Measurements from ENCODE around the gene GABRA5.

GABRA5 gene

DNA sequence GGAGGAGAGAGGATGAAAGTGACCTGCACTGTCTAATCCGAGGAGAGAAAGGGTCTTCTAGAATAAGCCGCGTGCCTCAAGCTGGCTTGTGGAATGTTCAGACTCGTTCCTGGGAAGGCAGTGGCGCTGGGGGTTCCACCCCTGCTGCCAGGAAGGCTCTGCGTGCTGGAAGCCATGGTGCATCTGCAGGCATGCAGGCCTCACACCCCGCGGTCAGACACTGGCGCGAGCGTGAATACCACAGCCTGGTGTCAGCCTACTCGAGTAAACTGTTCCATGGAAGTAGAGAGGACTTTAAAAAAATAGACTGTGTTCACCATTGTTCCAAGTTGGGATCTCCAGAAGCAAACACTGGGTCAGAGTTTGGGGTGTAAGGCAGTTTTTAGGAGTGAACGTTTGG is 78.2 kb downstream of the GABRA5 start:
- in situ Hi-C loops (cut with HindIII; ENCODE audit: low sequenced_read_pairs) = no loop called here
- DNase-seq (ENCODE audit: low read depth, low spot score) = no peak
- TF ChIP-seq, protein P1, sequence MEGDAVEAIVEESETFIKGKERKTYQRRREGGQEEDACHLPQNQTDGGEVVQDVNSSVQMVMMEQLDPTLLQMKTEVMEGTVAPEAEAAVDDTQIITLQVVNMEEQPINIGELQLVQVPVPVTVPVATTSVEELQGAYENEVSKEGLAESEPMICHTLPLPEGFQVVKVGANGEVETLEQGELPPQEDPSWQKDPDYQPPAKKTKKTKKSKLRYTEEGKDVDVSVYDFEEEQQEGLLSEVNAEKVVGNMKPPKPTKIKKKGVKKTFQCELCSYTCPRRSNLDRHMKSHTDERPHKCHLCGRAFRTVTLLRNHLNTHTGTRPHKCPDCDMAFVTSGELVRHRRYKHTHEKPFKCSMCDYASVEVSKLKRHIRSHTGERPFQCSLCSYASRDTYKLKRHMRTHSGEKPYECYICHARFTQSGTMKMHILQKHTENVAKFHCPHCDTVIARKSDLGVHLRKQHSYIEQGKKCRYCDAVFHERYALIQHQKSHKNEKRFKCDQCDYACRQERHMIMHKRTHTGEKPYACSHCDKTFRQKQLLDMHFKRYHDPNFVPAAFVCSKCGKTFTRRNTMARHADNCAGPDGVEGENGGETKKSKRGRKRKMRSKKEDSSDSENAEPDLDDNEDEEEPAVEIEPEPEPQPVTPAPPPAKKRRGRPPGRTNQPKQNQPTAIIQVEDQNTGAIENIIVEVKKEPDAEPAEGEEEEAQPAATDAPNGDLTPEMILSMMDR (IDR thresholded peaks at IDR 0.05; ENCODE audit: low read depth, low read length) = no peak
- H3K4me3 ChIP-seq (ENCODE audit: low read depth, low read length) = no peak overlapping the region

DNA sequence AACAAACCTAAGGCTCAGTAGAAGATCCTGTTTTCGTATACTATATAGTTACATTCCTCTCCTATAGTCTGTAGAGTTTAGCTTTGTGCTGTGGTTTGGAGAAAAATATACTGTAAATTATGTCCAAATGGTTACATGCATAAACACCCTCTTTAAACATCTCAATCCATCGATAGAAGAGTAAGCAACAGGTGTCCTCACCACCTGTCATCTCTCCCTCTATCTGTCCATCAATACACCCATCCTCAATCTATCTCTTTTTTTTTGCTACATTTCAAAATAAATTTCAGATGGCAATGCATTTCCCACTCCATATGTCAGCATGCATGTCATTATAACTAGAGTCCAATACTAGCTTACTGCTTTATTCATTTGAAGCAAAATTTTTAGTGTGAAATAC is 83.1 kb downstream of the GABRA5 start:
- no peak overlapping the region for H3K4me3 ChIP-seq (ENCODE audit: low read depth, low read length)
- no peak for DNase-seq (ENCODE audit: low read depth, low spot score)
- TF ChIP-seq, protein P1 (IDR thresholded peaks at IDR 0.05; ENCODE audit: low read depth, low read length) = no peak
- in situ Hi-C loops (cut with HindIII; ENCODE audit: low sequenced_read_pairs) = no loop called here

DNA sequence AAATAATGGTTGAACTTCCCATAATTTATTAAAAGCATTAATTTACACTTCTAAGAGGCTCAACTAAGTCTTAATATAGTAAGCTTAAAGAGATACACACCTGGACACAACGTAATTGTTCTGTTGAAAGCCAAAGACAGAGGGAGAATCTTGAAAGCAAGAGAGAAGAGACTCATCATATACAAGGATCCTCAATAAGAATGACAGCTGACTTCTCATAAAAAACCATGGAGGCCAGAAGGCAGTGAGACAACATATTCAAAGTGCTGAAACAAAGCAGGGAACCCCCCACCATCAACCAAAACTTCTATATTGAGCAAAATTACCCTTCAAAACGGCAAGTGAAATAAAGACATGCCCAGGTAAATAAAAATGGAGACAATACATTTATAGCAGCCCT is 87.5 kb downstream of the GABRA5 start:
- in situ Hi-C loops (cut with HindIII; ENCODE audit: low sequenced_read_pairs) = no loop called here
- DNase-seq (ENCODE audit: low read depth, low spot score) = no peak
- no peak overlapping the region for H3K4me3 ChIP-seq (ENCODE audit: low read depth, low read length)
- TF ChIP-seq, protein P1 (IDR thresholded peaks at IDR 0.05; ENCODE audit: low read depth, low read length) = no peak

DNA sequence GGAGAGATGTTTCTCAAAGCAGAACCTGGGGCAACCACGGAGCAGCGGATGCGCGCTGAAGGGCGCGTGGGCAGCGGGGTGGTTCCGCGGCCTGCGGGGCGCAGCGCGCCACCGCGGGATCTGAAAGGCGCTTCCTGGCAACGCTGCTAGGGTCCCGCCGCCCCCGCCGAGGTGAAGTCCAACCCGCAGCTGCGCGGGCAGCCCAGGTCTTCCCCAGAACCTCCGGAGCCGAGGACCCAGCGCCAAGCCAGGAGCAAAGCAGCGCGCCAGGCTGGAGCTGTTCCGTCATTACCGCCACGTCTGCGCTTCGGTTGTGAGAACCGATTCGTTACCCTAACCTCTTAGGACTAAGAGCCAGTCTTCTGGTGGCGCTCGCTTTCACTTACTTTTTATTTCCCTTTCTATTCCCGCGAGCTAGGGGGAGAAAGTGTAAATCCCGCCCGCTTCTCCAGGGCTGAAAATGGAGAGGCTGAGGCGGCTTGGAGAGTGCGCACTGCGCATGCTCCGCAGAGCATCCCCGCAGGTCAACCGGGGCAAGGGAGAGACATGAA is 100.9 kb downstream of the GABRA5 start:
- H3K4me3 ChIP-seq (ENCODE audit: low read depth, low read length) = peak overlapping the region; percentile 29
- in situ Hi-C loops (cut with HindIII; ENCODE audit: low sequenced_read_pairs) = no loop called here
- TF ChIP-seq, protein P1 (IDR thresholded peaks at IDR 0.05; ENCODE audit: low read depth, low read length) = no peak
- peak; percentile 20 for DNase-seq (ENCODE audit: low read depth, low spot score)

DNA sequence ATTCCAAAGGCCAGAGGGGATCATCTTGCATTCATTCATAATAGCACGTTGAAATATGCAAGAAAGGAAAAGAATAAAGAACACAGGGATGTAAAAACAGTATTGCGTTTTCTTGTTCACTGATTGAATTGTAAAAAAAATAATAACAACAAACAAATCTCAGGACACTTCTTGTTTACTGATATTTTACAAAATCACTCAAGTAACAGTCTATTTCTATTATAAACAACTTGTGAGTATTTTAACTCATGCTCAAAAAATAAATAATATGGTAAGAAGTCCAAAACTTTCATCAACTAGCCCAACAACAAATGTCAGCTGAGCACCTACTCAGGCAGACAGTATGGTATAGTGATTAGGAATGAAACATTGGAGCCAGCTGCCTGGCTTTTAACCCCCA is 101.9 kb downstream of the GABRA5 start:
- TF ChIP-seq, protein P1 (IDR thresholded peaks at IDR 0.05; ENCODE audit: low read depth, low read length) = no peak
- no peak overlapping the region for H3K4me3 ChIP-seq (ENCODE audit: low read depth, low read length)
- DNase-seq (ENCODE audit: low read depth, low spot score) = no peak
- in situ Hi-C loops (cut with HindIII; ENCODE audit: low sequenced_read_pairs) = no loop called here

DNA sequence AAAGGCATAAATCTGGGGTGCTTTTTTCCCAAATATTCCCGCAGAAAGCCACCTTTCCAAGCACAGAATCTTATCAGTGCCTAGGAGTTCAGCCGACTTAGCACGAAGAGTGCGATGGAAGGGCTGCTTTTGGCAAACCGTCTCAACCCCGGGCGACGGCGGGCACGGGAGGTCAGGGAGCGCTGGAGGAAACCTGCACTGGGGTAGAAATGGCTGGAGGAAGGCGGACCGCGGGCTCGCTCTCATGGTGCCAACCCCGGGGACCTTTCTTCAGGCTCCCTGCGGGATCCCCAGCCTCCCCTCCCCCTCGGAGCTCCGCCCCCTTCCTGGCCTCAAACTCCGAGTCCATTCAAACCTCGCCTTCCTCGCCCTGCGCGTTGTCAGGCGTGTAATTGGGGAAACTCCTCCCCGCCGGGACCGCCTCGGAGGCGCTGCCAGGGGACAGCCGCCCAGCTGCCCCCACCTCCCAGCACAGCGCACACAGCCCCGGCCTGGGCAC is 103.9 kb downstream of the GABRA5 start, which contains the start of gene GABRG3:
Gene GABRG3 (plus strand): TSS at position 470 of the 499 bp plus-strand sequence.
- in situ Hi-C loops (cut with HindIII; ENCODE audit: low sequenced_read_pairs) = no loop called here
- H3K4me3 ChIP-seq (ENCODE audit: low read depth, low read length) = peak within 1 kb of the TSS; percentile 26
- DNase-seq (ENCODE audit: low read depth, low spot score) = no peak
- TF ChIP-seq, protein P1 (IDR thresholded peaks at IDR 0.05; ENCODE audit: low read depth, low read length) = no peak
